HG02840 (cell line): ENCODE results near the gene LAPTM5.
"Not testable (repeated sequence)": the region's sequence is repeated elsewhere in the genome, so short reads cannot be mapped to it uniquely, and the experiment has no call there.

Experiments
- ATAC-seq: cut with Tn5 transposase; IDR thresholded peaks from one replicate; pipeline ENCODE4 v1.9.1; 2021; ENCODE audit warnings: mild to moderate bottlenecking, moderate library complexity, moderate number of reproducible peaks; ENCODE audit not compliant: unreplicated experiment, low FRiP score

LAPTM5 gene

GRCh38 chr1:30702823-30703222 lies 54.8 kb downstream of the LAPTM5 start:
- no peak for ATAC-seq

GRCh38 chr1:30701258-30701633 lies 56.3 kb downstream of the LAPTM5 start:
- no peak for ATAC-seq

GRCh38 chr1:30700528-30701257 lies 56.9 kb downstream of the LAPTM5 start:
- ATAC-seq: no peak

DNA sequence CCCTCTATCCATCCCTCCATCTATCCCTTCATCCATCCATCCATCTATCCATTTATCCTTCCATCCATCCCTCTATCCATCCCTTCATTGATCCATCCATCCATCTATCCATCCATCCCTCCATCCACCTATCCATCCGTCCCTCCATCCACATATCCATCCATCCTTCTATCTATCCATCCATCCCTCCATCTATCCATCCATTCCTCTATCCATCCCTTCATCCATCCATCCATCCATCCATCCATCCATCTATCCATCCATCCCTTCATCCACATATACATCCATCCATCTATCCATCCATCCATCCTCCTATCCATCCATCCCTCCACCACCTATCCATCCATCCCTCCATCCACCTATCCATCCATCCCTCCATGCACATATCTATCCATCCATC lies 57.8 kb downstream of the LAPTM5 start:
- ATAC-seq: no peak

- ATAC-seq: no peak
These were observed 59.1 kb downstream of the LAPTM5 start for GRCh38 chr1:30698401-30698981.

DNA sequence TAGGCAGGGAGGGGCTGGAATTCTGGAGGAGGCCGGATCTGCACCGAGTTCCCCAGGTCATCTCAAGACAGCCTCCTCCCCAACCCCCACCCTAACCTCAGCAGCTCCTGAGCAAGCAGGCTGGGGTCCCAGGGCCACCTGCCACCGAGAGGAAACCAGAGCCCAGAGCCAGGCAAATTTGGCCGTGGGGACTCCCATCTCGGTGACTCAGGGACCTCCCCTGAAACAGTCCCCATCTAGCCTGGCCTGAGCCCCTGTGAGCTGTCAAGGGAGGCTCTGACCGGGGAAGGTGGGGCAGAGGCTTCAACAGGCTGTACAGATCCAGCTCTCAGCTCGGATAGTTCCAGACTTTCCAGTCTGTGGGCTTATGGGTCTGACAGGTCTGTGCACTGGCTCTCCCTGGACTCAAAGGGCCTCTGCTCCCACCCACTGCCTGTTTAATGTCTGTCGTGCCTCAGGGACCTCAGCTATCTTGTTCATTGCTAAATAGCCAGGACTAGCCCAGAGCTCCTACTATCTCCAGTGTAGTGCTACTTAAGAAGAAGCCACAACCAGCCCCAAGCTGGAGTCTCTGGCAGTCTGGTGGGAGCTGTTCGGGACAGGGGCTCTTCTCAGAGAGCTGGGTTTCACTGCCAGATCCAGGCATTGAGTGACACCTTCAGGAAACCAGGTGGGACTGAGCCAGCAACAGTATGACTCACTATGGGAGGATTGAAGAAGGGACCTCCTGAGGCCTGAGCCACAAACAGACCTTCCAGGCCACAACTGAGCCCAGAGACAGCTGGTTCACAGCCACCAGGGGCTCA lies 59.8 kb downstream of the LAPTM5 start:
- no peak for ATAC-seq

- no peak for ATAC-seq
These were observed 60.7 kb downstream of the LAPTM5 start for GRCh38 chr1:30696831-30697230.

DNA sequence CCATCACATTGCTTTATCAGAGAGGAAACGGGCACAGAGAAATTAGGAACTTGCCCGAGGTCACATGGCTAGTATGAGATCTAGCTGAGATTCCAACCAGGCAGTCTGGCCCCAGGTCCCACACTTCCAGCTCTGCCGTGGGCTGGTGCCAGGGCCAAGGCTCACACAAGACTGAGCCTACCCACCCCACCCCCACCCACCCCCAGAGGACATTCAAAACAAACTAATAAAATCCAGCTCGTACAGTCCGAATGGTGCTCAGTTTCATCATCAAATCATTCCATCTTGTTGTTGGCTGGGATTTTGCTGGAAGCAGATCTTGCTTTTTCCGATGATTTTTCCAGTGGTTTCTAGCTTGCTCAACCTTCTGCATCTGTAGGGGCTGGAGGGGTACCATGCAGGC lies 62.1 kb downstream of the LAPTM5 start:
- no peak for ATAC-seq

DNA sequence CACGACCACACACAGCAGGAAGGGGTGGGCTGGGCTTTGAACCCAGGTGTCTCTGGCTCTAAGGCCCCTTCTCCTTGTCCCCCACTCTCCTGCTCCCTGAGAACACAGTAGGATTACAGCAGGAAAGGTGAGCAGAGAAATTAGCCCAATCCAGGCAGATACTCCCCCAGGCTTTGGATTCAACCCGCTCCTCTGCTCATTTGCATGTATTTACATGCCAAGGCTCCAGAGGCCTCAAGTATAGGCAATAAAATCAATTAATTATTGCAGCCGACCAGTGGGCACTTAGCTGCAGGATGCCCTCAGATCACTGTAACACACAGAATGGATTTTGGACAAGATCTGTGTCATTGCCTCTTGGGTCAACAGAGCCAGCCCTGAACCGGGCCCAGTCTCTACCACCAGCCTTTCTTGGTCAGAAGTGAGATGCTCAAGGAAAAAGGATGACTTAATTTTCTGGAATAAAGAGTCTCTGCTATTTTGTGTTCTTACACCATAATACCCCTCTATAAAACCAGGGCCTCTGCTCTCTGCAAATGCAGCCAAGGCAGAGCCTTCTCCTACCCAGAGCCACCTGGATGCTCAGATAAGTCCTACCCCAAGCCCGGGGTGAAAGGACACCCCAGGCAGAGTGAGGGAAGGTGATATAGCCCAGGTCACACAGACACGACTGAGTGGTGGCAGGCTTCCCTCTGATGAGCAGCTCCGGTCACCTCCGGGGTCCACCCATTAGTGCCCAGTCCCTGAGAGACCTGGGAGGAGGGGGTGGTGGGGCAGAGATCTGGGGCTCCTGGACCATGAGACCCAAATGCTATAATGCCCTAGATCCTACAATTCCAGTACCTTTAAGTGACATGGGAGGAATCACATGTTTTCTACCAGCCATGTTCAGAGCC lies 63.0 kb downstream of the LAPTM5 start:
- ATAC-seq: no peak

- ATAC-seq: no peak
These were observed 63.8 kb downstream of the LAPTM5 start for GRCh38 chr1:30693822-30694221.

- ATAC-seq: no peak
These were observed 64.2 kb downstream of the LAPTM5 start for GRCh38 chr1:30693366-30693765.

GRCh38 chr1:30692948-30693301 lies 64.6 kb downstream of the LAPTM5 start:
- no peak for ATAC-seq

DNA sequence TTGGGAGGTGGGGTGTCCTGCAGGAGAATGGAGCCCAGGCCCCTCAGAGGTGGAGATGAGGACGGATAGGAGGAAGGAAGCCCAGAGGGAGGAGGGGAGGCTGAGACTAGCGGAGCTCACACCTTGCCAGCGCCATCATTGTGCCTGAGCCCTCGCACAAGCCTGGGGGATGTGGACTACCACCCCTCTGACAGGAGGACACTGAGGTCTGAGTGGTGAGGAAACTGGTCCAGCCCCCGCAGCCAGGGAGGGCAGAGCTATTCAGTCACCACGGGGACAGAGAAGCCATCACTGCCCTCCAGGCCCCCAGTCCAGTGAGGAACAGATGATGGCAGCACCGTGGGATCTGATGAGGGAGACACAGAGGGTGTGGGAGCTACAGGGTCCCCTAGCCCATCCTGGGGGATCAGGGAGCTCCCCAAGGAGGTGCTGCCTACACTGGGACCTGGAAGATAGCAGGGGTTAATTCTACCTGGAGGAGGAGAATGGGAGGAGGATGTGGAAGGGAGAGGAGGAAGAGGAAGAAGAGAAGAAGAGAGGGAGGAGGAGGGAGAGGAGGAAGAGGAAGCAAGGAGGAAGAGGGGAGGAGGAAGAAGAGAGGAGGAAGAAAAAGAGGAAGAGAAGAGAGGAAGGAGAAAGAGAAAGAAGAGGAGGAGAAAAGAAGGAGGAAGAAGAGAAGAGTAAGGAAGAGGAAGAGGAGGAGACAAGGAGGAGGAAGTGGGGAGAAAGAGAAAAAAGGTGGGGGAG lies 65.2 kb downstream of the LAPTM5 start:
- ATAC-seq: no peak

GRCh38 chr1:30691480-30691879 lies 66.1 kb downstream of the LAPTM5 start:
- no peak for ATAC-seq

- ATAC-seq: no peak
These were observed 67.5 kb downstream of the LAPTM5 start for GRCh38 chr1:30689901-30690645.

- ATAC-seq: no peak
These were observed 68.4 kb downstream of the LAPTM5 start for GRCh38 chr1:30688920-30689794.

- not testable (repeated sequence) for ATAC-seq
These were observed 69.1 kb downstream of the LAPTM5 start for GRCh38 chr1:30688516-30688915.

- ATAC-seq: no peak
These were observed 69.7 kb downstream of the LAPTM5 start for GRCh38 chr1:30687886-30688285.
